NT2/D1 (cell line): ENCODE results near the gene SELE.

Experiments used
- YY1 ChIP-seq: IDR thresholded peaks from 2 replicates; pipeline ENCODE4 v1.6.1; 2011; ENCODE audit not compliant: insufficient read length, insufficient read depth
- ZNF274 ChIP-seq: IDR thresholded peaks from 2 replicates; pipeline ENCODE4 v1.6.1; 2011; ENCODE audit warnings: mild to moderate bottlenecking, low read depth, low read length

DNA sequence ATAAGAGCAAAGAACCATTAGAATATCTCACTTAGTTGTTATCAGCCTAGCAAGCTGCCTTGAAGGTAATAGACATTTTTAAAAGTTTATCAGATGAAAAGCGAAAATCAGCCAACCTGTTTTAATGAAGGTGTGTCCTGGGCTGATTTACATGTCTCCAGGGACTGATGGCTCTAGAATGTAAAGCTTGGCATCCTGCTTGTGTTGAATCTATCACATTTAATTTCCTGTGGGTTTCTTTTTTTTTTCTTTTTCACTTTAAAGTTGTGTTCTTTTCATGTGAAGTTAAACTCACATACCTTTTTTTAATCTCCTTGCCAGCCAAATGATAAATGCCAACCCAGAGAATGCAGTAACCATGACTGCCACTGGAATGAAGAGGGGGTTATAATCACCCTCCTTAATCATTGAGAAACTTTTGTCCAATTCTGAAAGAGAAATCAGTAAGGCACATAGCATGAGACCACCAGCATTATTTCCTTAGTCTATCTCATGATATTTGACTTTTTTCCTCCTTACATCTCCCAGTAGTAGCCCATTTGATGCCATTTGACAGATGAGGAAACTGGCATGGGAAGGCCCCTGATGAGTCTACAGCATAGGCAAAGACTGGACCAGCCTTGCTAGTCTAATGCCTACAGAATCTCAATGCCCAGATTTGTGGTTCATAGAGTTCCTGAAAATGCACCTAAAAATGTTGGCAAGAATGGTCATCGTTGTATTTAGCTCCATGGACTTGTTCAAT lies 32.4 kb downstream of the SELE start:
- TF ChIP-seq YY1 (no peak), ZNF274 (no peak)
